H1 (cell line): ENCODE data around the gene MRPL1. TPM values are rescaled to one million over a fixed set of nuclear protein-coding genes. Genes with fewer than 3 reads are reported as not detected.

Experiments
- CTCF ChIA-PET: fragments of 300-600 bp; sonication (Branson Sonifier 250); formaldehyde crosslinking; loops from one replicate; lab custom pipeline; 2021; ENCODE audit not compliant: partially characterized antibody; lab: Charles Lee
- POLR2A ChIA-PET: fragments of 300-600 bp; sonication (Branson Sonifier 250); formaldehyde crosslinking; loops from one replicate; lab custom pipeline; 2021; ENCODE audit warnings: inconsistent platforms; ENCODE audit not compliant: partially characterized antibody; lab: Charles Lee
- DNase-seq, 2 experiments: peaks; one replicate each; pipeline versions ENCODE4 v3.0.0 to v3.0.0-alpha.2; 2010 to 2022; ENCODE audit warnings: low spot score in 2 of 2, low read depth in 1 of 2, mixed read lengths in 1 of 2
- FAIRE-seq: peaks from 2 replicates; lab custom pipeline; 2011; peaks lifted over from hg19 to GRCh38; lab: Jason Lieb, UNC
- H2AFZ ChIP-seq: 2 replicates; pipeline ENCODE4 v1.8.1; 2012; ENCODE audit warnings: low read length, inconsistent platforms
- H2AK5ac ChIP-seq: 2 replicates; pipeline ENCODE4 v1.6.1; 2013; ENCODE audit warnings: low read depth, low read length
- H2BK120ac ChIP-seq: replicated peaks from 2 replicates; pipeline ENCODE3; 2013; ENCODE audit warnings: low read depth, low read length, inconsistent platforms
- H2BK12ac ChIP-seq: 2 replicates; pipeline ENCODE4 v1.6.1; 2013; ENCODE audit warnings: low read depth, low read length
- H2BK15ac ChIP-seq: 2 replicates; pipeline ENCODE4 v1.6.1; 2013; ENCODE audit warnings: low read length
- H2BK20ac ChIP-seq: 2 replicates; pipeline ENCODE4 v1.6.1; 2013; ENCODE audit warnings: low read length
- H2BK5ac ChIP-seq: 2 replicates; pipeline ENCODE4 v1.6.1; 2013; ENCODE audit warnings: low read depth, low read length
- H3K14ac ChIP-seq: 2 replicates; pipeline ENCODE4 v1.6.1; 2013; ENCODE audit warnings: inconsistent platforms; ENCODE audit not compliant: insufficient read length
- H3K18ac ChIP-seq: 2 replicates; pipeline ENCODE4 v1.6.1; 2013; ENCODE audit warnings: low read length; ENCODE audit errors: extremely low read depth
- H3K23ac ChIP-seq: 2 replicates; pipeline ENCODE4 v1.6.1; 2013; ENCODE audit warnings: inconsistent platforms; ENCODE audit not compliant: insufficient read length
- H3K23me2 ChIP-seq: 2 replicates; pipeline ENCODE4 v1.6.1; 2013; ENCODE audit warnings: low read depth, low read length
- H3K27ac ChIP-seq: 2 replicates; pipeline ENCODE4 v1.6.1; 2011; ENCODE audit warnings: low read depth, low read length, inconsistent platforms
- H3K27me3 ChIP-seq, 4 experiments: replicated peaks in 1 of 4; 1 replicate in 1 of 4; 2 replicates in 3 of 4; pipeline versions ENCODE4 v1.6.1 to v1.8.1; 2011 to 2013; ENCODE audit warnings: low read length in 3 of 4, mild to moderate bottlenecking in 3 of 4, inconsistent platforms in 2 of 4, mixed read lengths in 2 of 4, moderate library complexity in 1 of 4; ENCODE audit not compliant: control insufficient read depth in 3 of 4, insufficient read depth in 3 of 4; ENCODE audit errors: extremely low read depth in 1 of 4
- H3K36me3 ChIP-seq, 4 experiments: 2 replicates each; pipeline versions ENCODE4 v1.6.1 to v1.8.1; 2011 to 2013; ENCODE audit warnings: mild to moderate bottlenecking in 4 of 4, low read length in 3 of 4, moderate library complexity in 2 of 4, control low read depth in 1 of 4, inconsistent platforms in 1 of 4; ENCODE audit not compliant: insufficient read depth in 4 of 4, control insufficient read depth in 2 of 4
- H3K4ac ChIP-seq: replicated peaks from 2 replicates; pipeline ENCODE3; 2013; ENCODE audit warnings: low read length, low read depth, mixed read lengths, inconsistent platforms; ENCODE audit not compliant: insufficient read length
- H3K4me1 ChIP-seq, 4 experiments: replicated peaks in 1 of 4; 1 replicate in 1 of 4; 2 replicates in 3 of 4; pipeline versions ENCODE4 v1.6.1 to v1.8.1; 2011 to 2013; ENCODE audit warnings: low read length in 3 of 4, inconsistent platforms in 2 of 4, mixed read lengths in 1 of 4; ENCODE audit not compliant: insufficient read depth in 4 of 4, control insufficient read depth in 3 of 4
- H3K4me2 ChIP-seq, 2 experiments: 2 replicates each; pipeline versions ENCODE4 v1.6.1 to v1.8.1; 2011 to 2013; ENCODE audit warnings: low read depth in 2 of 2, low read length in 2 of 2, control low read depth in 1 of 2, inconsistent platforms in 1 of 2, mild to moderate bottlenecking in 1 of 2; ENCODE audit not compliant: insufficient read depth in 1 of 2
- H3K4me3 ChIP-seq, 4 experiments: fragments of 200-600, 300-600 bp in 1 of 4; sonication (generic), shearing (Covaris generic), sonication (Bioruptor Twin) in 1 of 4; 2 replicates each; pipeline versions ENCODE4 v1.5.1 to v1.8.1; 2011 to 2016; ENCODE audit warnings: low read length in 4 of 4, low read depth in 3 of 4, control low read depth in 2 of 4, inconsistent platforms in 2 of 4, mild to moderate bottlenecking in 2 of 4, mixed read lengths in 1 of 4, moderate library complexity in 1 of 4; ENCODE audit not compliant: insufficient read depth in 2 of 4; ENCODE audit errors: extremely low read depth in 1 of 4
- H3K56ac ChIP-seq: replicated peaks from 2 replicates; pipeline ENCODE3; 2013; ENCODE audit warnings: low read depth, mild to moderate bottlenecking, mixed read lengths, low read length, inconsistent platforms; ENCODE audit not compliant: insufficient read length
- H3K79me1 ChIP-seq: 2 replicates; pipeline ENCODE4 v1.6.1; 2013; ENCODE audit warnings: low read depth, low read length, control low read depth
- H3K79me2 ChIP-seq, 2 experiments: 2 replicates each; pipeline versions ENCODE4 v1.6.1 to v1.8.1; 2012 to 2013; ENCODE audit warnings: low read length in 2 of 2, mild to moderate bottlenecking in 2 of 2, inconsistent platforms in 1 of 2; ENCODE audit not compliant: insufficient read depth in 2 of 2, control insufficient read depth in 1 of 2
- H3K9ac ChIP-seq, 4 experiments: replicated peaks in 1 of 4; 1 replicate in 1 of 4; 2 replicates in 3 of 4; pipeline versions ENCODE4 v1.6.1 to v1.8.1; 2011 to 2013; ENCODE audit warnings: low read depth in 3 of 4, low read length in 3 of 4, control low read depth in 2 of 4, mild to moderate bottlenecking in 2 of 4, moderate library complexity in 2 of 4, inconsistent platforms in 1 of 4; ENCODE audit errors: extremely low read depth in 1 of 4
- H3K9me3 ChIP-seq, 2 experiments: 2 replicates each; pipeline versions ENCODE4 v1.6.1 to v1.8.1; 2012 to 2013; ENCODE audit warnings: mild to moderate bottlenecking in 2 of 2, moderate library complexity in 2 of 2, control low read depth in 1 of 2, inconsistent platforms in 1 of 2, low read depth in 1 of 2, low read length in 1 of 2, mixed read lengths in 1 of 2; ENCODE audit not compliant: insufficient read depth in 2 of 2
- H4K20me1 ChIP-seq, 2 experiments: replicated peaks in 1 of 2; 2 replicates each; pipeline versions ENCODE3 to v1.8.1; 2011 to 2013; ENCODE audit warnings: inconsistent platforms in 2 of 2, low read length in 2 of 2, mild to moderate bottlenecking in 1 of 2; ENCODE audit not compliant: insufficient read depth in 2 of 2, control insufficient read depth in 1 of 2
- H4K5ac ChIP-seq: 2 replicates; pipeline ENCODE4 v1.6.1; 2013; ENCODE audit warnings: low read length, low read depth, mixed read lengths, inconsistent platforms; ENCODE audit not compliant: insufficient read length
- H4K8ac ChIP-seq: 2 replicates; pipeline ENCODE4 v1.8.0; 2013; ENCODE audit warnings: mild to moderate bottlenecking, moderate library complexity, low read length, inconsistent platforms; ENCODE audit not compliant: insufficient read depth; ENCODE audit errors: extremely low read depth
- H4K91ac ChIP-seq: replicated peaks from 2 replicates; pipeline ENCODE3; 2013; ENCODE audit warnings: low read length, mixed read lengths, inconsistent platforms; ENCODE audit not compliant: insufficient read length
- ASH2L ChIP-seq: fragments of 200-600, 300-600 bp; sonication (generic); IDR thresholded peaks from one replicate; pipeline ENCODE4 v1.7.1; 2017; ENCODE audit warnings: low read length
- BRCA1 ChIP-seq: IDR thresholded peaks from 2 replicates; pipeline ENCODE4 v1.6.1; 2012; ENCODE audit warnings: low read depth, low read length, improper control_type of control experiment
- NRF1 ChIP-seq: IDR thresholded peaks from 2 replicates; pipeline ENCODE4 v1.6.1; 2011; ENCODE audit warnings: mild to moderate bottlenecking, low read depth, low read length, improper control_type of control experiment
- polyA plus RNA-seq, 7 experiments: library from polyadenylated mRNA; depleted of rRNA in 3 of 7; stranded (reverse) in 5 of 7; unstranded in 2 of 7; fragments of >200 nt in 5 of 7; fragments of 200-250 nt in 2 of 7; gene quantifications; 1 replicate in 5 of 7; 2 replicates in 1 of 7; 4 replicates in 1 of 7; pipeline versions ENCODE4 v1.2.1 to v1.2.3, GENCODE V29; 2011 to 2013; ENCODE audit warnings: missing spikeins in 2 of 7, mixed read lengths in 2 of 7
- total RNA-seq: library from RNA; stranded (reverse); fragmentation: NEBNext Ultra II Directional; extraction: Animal tissue kit (Norgen Biotek cat#: 25700); gene quantifications from 2 replicates; pipeline ENCODE4 v1.2.1, GENCODE V29; 2021

MRPL1 gene
- total and polyA plus RNA-seq, 2 of the 8 experiments (the other 6 are each of a cell fraction or from before 2014, with no cell fraction given): 9.6 to 37.0 TPM

- no peak overlapping the region for H2AFZ ChIP-seq
- no peak for DNase-seq
- H3K27me3 ChIP-seq: no peaks in the 10 kb centered on the region
- no peak overlapping the region for H4K5ac ChIP-seq
- no peak overlapping the region for H3K14ac ChIP-seq
- H3K9ac ChIP-seq: no peak overlapping the region
- no peak overlapping the region for H4K91ac ChIP-seq
- H3K79me1 ChIP-seq: 0 out of 2 replicates have a peak, but pooled peaks cover 2% of the 10 kb centered on the region
- H2BK5ac ChIP-seq: no peak overlapping the region
- no peak overlapping the region for H3K56ac ChIP-seq
- no peak overlapping the region for H3K4ac ChIP-seq
- H3K27ac ChIP-seq: no peak overlapping the region
- no peak overlapping the region for H2AK5ac ChIP-seq
- POLR2A ChIA-PET: interaction anchor here (1.1 kb wide), 1 partner anchor 10 kb away, joined by 4 read pairs; no protein-coding TSS in a partner anchor
- no peaks in the 10 kb centered on the region for H3K79me2 ChIP-seq
- H3K18ac ChIP-seq: no peak overlapping the region
- no peaks in the 10 kb centered on the region for H3K9me3 ChIP-seq
- no peak for TF ChIP-seq NRF1
- no peak for TF ChIP-seq BRCA1
- no peak for TF ChIP-seq ASH2L
- H2BK20ac ChIP-seq: no peak overlapping the region
- no peak for FAIRE-seq
- no peaks in the 10 kb centered on the region for H3K4me1 ChIP-seq
- H3K4me2 ChIP-seq: no peak overlapping the region
- no peak overlapping the region for H2BK15ac ChIP-seq
- H3K4me3 ChIP-seq: no peak overlapping the region
- no peak overlapping the region for H4K8ac ChIP-seq
- no peak overlapping the region for H2BK12ac ChIP-seq
- H2BK120ac ChIP-seq: no peak overlapping the region
- H3K23ac ChIP-seq: no peak overlapping the region
- H3K23me2 ChIP-seq: no peaks in the 10 kb centered on the region
- CTCF ChIA-PET: no interaction called here
- H3K36me3 ChIP-seq: peaks cover 0 to 6% (median under 1%) of the 10 kb centered on the region in 4 experiments; a peak in 1 of 8 replicates
- no peaks in the 10 kb centered on the region for H4K20me1 ChIP-seq
Measured at GRCh38 chr4:77905651-77906263, 43.1 kb downstream of the MRPL1 start.
